SU-DHL-6 (cell line): ENCODE measurements around the gene VDAC1.
"Not testable (repeated sequence)": the region's sequence is repeated elsewhere in the genome, so short reads cannot be mapped to it uniquely, and the experiment has no call there.

Experiments used
- H2AFZ ChIP-seq: fragments of 200-600 bp; sonication (generic); 2 replicates; pipeline ENCODE4 v1.6.1; 2014; ENCODE audit warnings: low read depth, mild to moderate bottlenecking, moderate library complexity, mixed read lengths, antibody characterized with exemption, low read length; ENCODE audit not compliant: severe bottlenecking
- H3F3A ChIP-seq: fragments of 200-600 bp; shearing (Covaris generic); 2 replicates; pipeline ENCODE4 v1.6.0; 2016; ENCODE audit warnings: antibody characterized with exemption, mild to moderate bottlenecking; ENCODE audit not compliant: insufficient read depth
- H3K27ac ChIP-seq: fragments of 200-600 bp; sonication (generic); 2 replicates; pipeline ENCODE4 v1.5.1; 2016; ENCODE audit warnings: low read depth, mild to moderate bottlenecking, low read length, moderate library complexity, mixed read lengths
- H3K27me3 ChIP-seq: fragments of 200-600 bp; sonication (generic), shearing (Covaris generic); 2 replicates; pipeline ENCODE4 v1.6.0; 2014; ENCODE audit warnings: mild to moderate bottlenecking, low read length
- H3K36me3 ChIP-seq: fragments of 200-600 bp; sonication (generic); 2 replicates; pipeline ENCODE4 v1.6.1; 2014; ENCODE audit warnings: mild to moderate bottlenecking, low read length, mixed read lengths
- H3K4me2 ChIP-seq: fragments of 300-600, 200-600 bp; shearing (Covaris generic), sonication (generic); 2 replicates; pipeline ENCODE4 v1.6.0; 2014; ENCODE audit warnings: low read length, low read depth, mild to moderate bottlenecking; ENCODE audit not compliant: poor library complexity, severe bottlenecking
- H3K4me3 ChIP-seq: fragments of 200-600 bp; sonication (generic); 2 replicates; pipeline ENCODE4 v1.5.1; 2014; ENCODE audit warnings: antibody characterized with exemption, low read length, mild to moderate bottlenecking, mixed read lengths; ENCODE audit not compliant: insufficient read depth, poor library complexity, severe bottlenecking
- H3K79me2 ChIP-seq: fragments of 200-600 bp; sonication (generic); 2 replicates; pipeline ENCODE4 v1.6.1; 2014; ENCODE audit warnings: mild to moderate bottlenecking, low read length, moderate library complexity; ENCODE audit not compliant: insufficient read depth
- H3K9ac ChIP-seq: fragments of 200-600 bp; sonication (generic); 2 replicates; pipeline ENCODE4 v1.7.0; 2014; ENCODE audit warnings: mild to moderate bottlenecking, low read length
- H3K9me2 ChIP-seq: fragments of 200-600 bp; sonication (generic); replicated peaks from 2 replicates; pipeline ENCODE4 v1.6.1; 2014; ENCODE audit warnings: low read length; ENCODE audit not compliant: insufficient read depth
- H3K9me3 ChIP-seq: fragments of 200-600 bp; sonication (generic); 2 replicates; pipeline ENCODE4 v1.6.1; 2014; ENCODE audit warnings: low read length, mixed read lengths; ENCODE audit not compliant: insufficient read depth
- H4K20me1 ChIP-seq: fragments of 200-600 bp; sonication (generic); 2 replicates; pipeline ENCODE4 v1.6.1; 2014; ENCODE audit warnings: low read depth, mild to moderate bottlenecking, antibody characterized with exemption, low read length, moderate library complexity, mixed read lengths
- CTCF ChIP-seq: fragments of 200-600 bp; sonication (generic); IDR thresholded peaks from one replicate; pipeline ENCODE4 v1.5.1; 2017; ENCODE audit warnings: antibody characterized with exemption, mild to moderate bottlenecking, low read length, moderate library complexity; ENCODE audit not compliant: insufficient read depth, poor library complexity, severe bottlenecking
- EZH2phosphoT487 ChIP-seq: fragments of 200-600 bp; sonication (generic), shearing (Covaris generic); conservative IDR thresholded peaks from 2 replicates; pipeline ENCODE4 v1.6.1; 2018; ENCODE audit warnings: mild to moderate bottlenecking, antibody characterized with exemption, low read length, moderate library complexity, mixed read lengths

Gene VDAC1

GRCh38 chr5:134041570-134042411 lies 37.0 kb upstream of the VDAC1 start:
- no peak overlapping the region for H3K27ac ChIP-seq

GRCh38 chr5:134038138-134038537 lies 33.4 kb upstream of the VDAC1 start:
- no peaks in the 10 kb centered on the region for H3K27me3 ChIP-seq
- no peaks in the 10 kb centered on the region for H3K79me2 ChIP-seq
- H4K20me1 ChIP-seq: no peaks in the 10 kb centered on the region
- H3K4me2 ChIP-seq: no peak overlapping the region
- H3K9me2 ChIP-seq: no peaks in the 10 kb centered on the region
- no peak for TF ChIP-seq EZH2phosphoT487
- no peak for TF ChIP-seq CTCF
- no peaks in the 10 kb centered on the region for H3K9me3 ChIP-seq
- H2AFZ ChIP-seq: no peak overlapping the region
- H3K36me3 ChIP-seq: no peaks in the 10 kb centered on the region
- H3F3A ChIP-seq: no peaks in the 10 kb centered on the region
- no peak overlapping the region for H3K4me3 ChIP-seq
- H3K9ac ChIP-seq: no peak overlapping the region
- H3K27ac ChIP-seq: no peak overlapping the region

More at GRCh38 chr5:134041570-134042411, 37.0 kb upstream of the VDAC1 start:
- Histone ChIP-seq H3K4me2 (no peak overlapping the region), H2AFZ (no peak overlapping the region), H3K9me2 (no peaks in the 10 kb centered on the region), H3F3A (no peaks in the 10 kb centered on the region), H3K79me2 (no peaks in the 10 kb centered on the region), H3K9me3 (no peaks in the 10 kb centered on the region), H3K36me3 (no peaks in the 10 kb centered on the region), H3K4me3 (no peak overlapping the region), H3K9ac (no peak overlapping the region), H3K27me3 (no peaks in the 10 kb centered on the region), H4K20me1 (no peaks in the 10 kb centered on the region)
- TF ChIP-seq EZH2phosphoT487 (no peak), CTCF (no peak)

GRCh38 chr5:134037160-134037559 lies 32.4 kb upstream of the VDAC1 start:
- Histone ChIP-seq H3K27ac (no peak overlapping the region), H3K27me3 (no peaks in the 10 kb centered on the region), H3K4me2 (no peak overlapping the region), H3F3A (no peaks in the 10 kb centered on the region), H3K4me3 (no peak overlapping the region), H3K36me3 (no peaks in the 10 kb centered on the region), H3K9ac (no peak overlapping the region), H2AFZ (no peak overlapping the region), H4K20me1 (no peaks in the 10 kb centered on the region), H3K9me2 (no peaks in the 10 kb centered on the region), H3K79me2 (no peaks in the 10 kb centered on the region), H3K9me3 (no peaks in the 10 kb centered on the region)
- TF ChIP-seq EZH2phosphoT487: no peak

- H2AFZ ChIP-seq: no peak overlapping the region
- H3K27ac ChIP-seq: no peak overlapping the region
- H3F3A ChIP-seq: no peaks in the 10 kb centered on the region
- no peaks in the 10 kb centered on the region for H3K79me2 ChIP-seq
- no peak overlapping the region for H3K4me2 ChIP-seq
- no peak overlapping the region for H3K9ac ChIP-seq
- no peaks in the 10 kb centered on the region for H3K27me3 ChIP-seq
- no peak for TF ChIP-seq CTCF
- TF ChIP-seq EZH2phosphoT487: no peak
- H3K36me3 ChIP-seq: no peaks in the 10 kb centered on the region
- H4K20me1 ChIP-seq: no peaks in the 10 kb centered on the region
- H3K9me2 ChIP-seq: no peaks in the 10 kb centered on the region
- H3K4me3 ChIP-seq: no peak overlapping the region
- no peaks in the 10 kb centered on the region for H3K9me3 ChIP-seq
Observed at GRCh38 chr5:134034326-134034725, 29.6 kb upstream of the VDAC1 start.

- not testable (repeated sequence) for H3K4me2 ChIP-seq, H3K4me3 ChIP-seq, H3K9me3 ChIP-seq, H3F3A ChIP-seq, H3K79me2 ChIP-seq, H3K27me3 ChIP-seq, H3K9me2 ChIP-seq, H2AFZ ChIP-seq, H3K36me3 ChIP-seq, H4K20me1 ChIP-seq, H3K9ac ChIP-seq, H3K27ac ChIP-seq
Observed at GRCh38 chr5:134030303-134030964, 25.7 kb upstream of the VDAC1 start.
